Rectal smooth muscle tissue (tissue), 1 donor: Measurements from ENCODE around the gene SLC7A5.
"Not testable (repeated sequence)": the region's sequence is repeated elsewhere in the genome, so short reads cannot be mapped to it uniquely, and the experiment has no call there.

Source experiments
- H3K27ac ChIP-seq: one replicate; pipeline ENCODE4 v1.7.0; 2013; ENCODE audit warnings: low read depth, low read length, inconsistent platforms
- H3K27me3 ChIP-seq: one replicate; pipeline ENCODE4 v1.7.0; 2013; ENCODE audit warnings: low read length; ENCODE audit not compliant: control insufficient read depth, insufficient read depth
- H3K36me3 ChIP-seq: one replicate; pipeline ENCODE4 v1.7.0; 2013; ENCODE audit warnings: low read length; ENCODE audit not compliant: control insufficient read depth, insufficient read depth
- H3K4me1 ChIP-seq: one replicate; pipeline ENCODE4 v1.7.0; 2013; ENCODE audit warnings: low read length; ENCODE audit not compliant: control insufficient read depth, insufficient read depth
- H3K4me3 ChIP-seq: one replicate; pipeline ENCODE4 v1.7.0; 2013; ENCODE audit warnings: low read length
- H3K9ac ChIP-seq: one replicate; pipeline ENCODE4 v1.7.0; 2013; ENCODE audit warnings: low read length

Gene SLC7A5

DNA sequence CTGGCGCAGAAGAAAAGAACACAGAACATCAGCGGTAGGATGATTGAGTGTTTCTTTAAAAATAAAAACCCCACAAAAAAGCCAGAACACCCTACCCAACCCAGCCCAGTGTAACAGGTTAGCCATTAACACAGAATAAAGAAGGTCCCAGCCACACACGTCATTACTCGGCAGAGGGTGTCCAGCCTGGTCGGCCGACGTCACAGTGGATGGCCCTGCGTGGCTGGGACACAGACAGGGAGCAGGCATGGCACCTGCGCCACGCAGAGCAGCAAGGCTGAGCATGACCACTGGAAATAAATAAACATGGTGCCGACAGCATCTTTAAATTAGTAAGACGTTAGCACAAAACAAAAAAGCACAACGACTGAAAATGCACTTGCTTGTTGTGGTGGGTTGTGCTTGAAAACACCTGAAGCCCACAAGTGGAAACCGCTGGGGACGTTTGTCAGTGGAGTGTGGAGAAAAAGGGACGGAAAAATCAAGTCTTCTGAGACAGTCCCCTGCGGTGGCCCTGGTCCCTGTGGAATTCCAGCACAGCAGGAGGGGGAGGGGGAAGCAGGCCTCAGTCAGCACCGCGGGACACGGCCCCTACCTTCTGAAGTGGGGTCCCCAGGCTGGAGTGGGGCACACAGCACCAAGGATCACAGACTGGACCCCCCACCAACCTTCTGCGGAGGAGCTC lies 39.2 kb downstream of the SLC7A5 start:
- Histone ChIP-seq H3K36me3 (no peaks in the 10 kb centered on the region), H3K4me3 (no peak overlapping the region)

GRCh38 chr16:87829622-87829980 lies 39.7 kb downstream of the SLC7A5 start:
- Histone ChIP-seq H3K36me3 (no peaks in the 10 kb centered on the region), H3K27me3 (no peaks in the 10 kb centered on the region), H3K4me1 (no peaks in the 10 kb centered on the region), H3K9ac (no peak overlapping the region), H3K27ac (no peak overlapping the region), H3K4me3 (no peak overlapping the region)

More for the DNA sequence above, 39.2 kb downstream of the SLC7A5 start:
- Histone ChIP-seq H3K27ac (no peak overlapping the region), H3K27me3 (no peaks in the 10 kb centered on the region), H3K9ac (no peak overlapping the region), H3K4me1 (no peaks in the 10 kb centered on the region)

- Histone ChIP-seq H3K27me3 (no peaks in the 10 kb centered on the region), H3K4me3 (no peak overlapping the region), H3K9ac (no peak overlapping the region), H3K36me3 (no peaks in the 10 kb centered on the region), H3K4me1 (no peaks in the 10 kb centered on the region), H3K27ac (no peak overlapping the region)
Measured at GRCh38 chr16:87828907-87829621, 40.2 kb downstream of the SLC7A5 start.

- Histone ChIP-seq H3K4me1 (no peaks in the 10 kb centered on the region), H3K27me3 (no peaks in the 10 kb centered on the region), H3K4me3 (no peak overlapping the region), H3K9ac (no peak overlapping the region), H3K27ac (no peak overlapping the region), H3K36me3 (no peaks in the 10 kb centered on the region)
Measured at GRCh38 chr16:87828071-87828906, 41.0 kb downstream of the SLC7A5 start.

DNA sequence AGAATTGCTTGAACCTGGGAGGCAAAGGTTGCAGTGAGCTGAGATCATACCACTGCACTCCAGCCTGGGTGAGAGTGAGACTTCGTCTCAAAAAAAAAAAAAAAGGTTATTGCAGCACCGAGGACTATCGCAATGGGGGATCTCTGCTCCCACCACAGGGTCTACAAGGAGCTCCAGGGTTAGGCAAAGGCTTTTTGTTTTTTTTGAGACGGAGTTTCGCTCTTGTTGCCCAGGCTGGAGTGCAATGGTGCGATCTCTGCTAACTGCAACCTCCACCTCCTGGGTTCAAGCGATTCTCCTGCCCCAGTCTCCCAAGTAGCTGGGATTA lies 41.8 kb downstream of the SLC7A5 start:
- H3K4me3 ChIP-seq, H3K27me3 ChIP-seq, H3K9ac ChIP-seq, H3K36me3 ChIP-seq, H3K27ac ChIP-seq, H3K4me1 ChIP-seq: not testable (repeated sequence)

DNA sequence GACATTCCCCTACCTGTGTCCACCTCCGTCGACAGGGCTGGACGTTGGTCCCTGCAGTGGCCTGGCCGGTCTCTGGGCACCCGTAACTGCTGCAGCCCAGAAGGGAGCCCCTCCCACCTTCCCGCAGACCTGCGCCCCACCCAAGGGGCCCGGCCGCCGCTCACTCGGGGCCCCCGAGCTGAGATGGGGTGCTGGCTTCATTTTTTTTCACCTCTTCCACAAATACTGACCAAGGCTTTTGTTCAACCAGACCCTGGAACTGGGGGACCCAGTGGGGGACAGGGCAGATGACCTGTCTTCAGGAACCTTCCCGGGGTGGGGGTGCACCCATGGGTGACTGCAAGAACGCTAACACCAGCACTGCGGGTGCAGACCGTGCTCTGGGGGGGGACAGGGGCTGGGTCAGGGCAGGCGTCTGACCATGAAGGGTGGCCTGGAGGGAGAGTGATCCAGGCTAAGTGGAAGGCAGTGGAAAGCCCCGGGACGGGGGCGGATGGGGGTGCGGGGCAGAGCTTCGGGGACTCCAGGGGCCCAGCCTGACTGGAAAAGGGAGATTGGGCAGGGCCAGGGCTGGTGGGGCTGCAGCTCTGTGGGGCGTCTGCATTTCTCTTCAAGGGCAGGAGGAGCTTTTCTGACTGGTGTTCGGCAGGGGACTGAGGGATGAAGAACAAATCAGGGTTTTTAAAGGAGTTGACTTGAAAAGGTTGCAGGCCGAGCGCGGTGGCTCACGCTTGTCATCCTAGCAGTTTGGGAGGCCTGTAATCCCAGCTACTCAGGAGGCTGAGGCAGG lies 42.3 kb downstream of the SLC7A5 start:
- Histone ChIP-seq H3K4me1 (no peaks in the 10 kb centered on the region), H3K9ac (no peak overlapping the region), H3K27me3 (no peaks in the 10 kb centered on the region), H3K4me3 (no peak overlapping the region), H3K36me3 (no peaks in the 10 kb centered on the region), H3K27ac (no peak overlapping the region)

GRCh38 chr16:87826407-87826797 lies 42.9 kb downstream of the SLC7A5 start:
- not testable (repeated sequence) for H3K27me3 ChIP-seq, H3K9ac ChIP-seq, H3K4me1 ChIP-seq, H3K36me3 ChIP-seq, H3K4me3 ChIP-seq, H3K27ac ChIP-seq

GRCh38 chr16:87825842-87826120 lies 43.5 kb downstream of the SLC7A5 start:
- H3K27me3 ChIP-seq, H3K4me1 ChIP-seq, H3K4me3 ChIP-seq, H3K36me3 ChIP-seq, H3K27ac ChIP-seq, H3K9ac ChIP-seq: not testable (repeated sequence)

DNA sequence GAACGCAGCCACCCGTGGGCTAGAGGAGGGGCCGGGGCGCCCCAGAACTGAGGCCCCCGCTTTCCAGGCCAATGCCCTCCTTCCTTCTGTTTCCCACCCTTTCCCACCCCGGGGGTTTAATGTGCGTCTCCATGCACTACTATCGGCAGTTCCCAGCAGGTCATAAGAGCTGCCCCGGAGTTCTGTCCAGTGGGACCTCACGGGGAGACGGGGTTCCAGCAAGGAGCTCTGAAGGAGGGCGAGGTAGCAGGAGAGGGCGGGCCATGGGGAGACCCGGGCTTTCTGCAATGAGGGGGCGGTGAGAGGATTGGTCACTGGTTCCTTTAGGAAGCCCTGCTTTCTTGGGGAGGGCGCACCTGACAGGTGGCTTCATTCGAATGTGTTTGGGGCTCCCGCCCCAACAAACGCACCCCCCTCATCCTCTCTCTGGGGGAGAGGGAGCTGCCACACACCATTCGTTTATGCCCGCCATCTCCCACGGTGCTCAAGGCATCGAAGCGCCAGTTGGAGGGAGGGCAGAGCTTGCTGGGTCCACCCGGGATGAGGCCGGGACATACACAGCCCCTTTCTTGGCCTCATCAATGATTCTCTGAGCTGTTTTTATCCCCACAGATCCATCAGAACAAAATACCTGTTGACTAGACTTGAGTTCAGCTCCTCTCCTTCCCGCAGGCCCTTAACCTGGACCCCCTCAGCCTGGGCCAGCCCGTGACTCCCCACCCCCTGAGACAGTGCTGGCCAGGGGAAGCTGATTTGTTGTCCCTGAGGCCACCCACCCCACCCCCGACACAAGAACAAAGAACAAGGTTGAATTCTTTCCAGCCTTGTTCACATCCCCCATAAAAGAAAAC lies 44.1 kb downstream of the SLC7A5 start:
- no peak overlapping the region for H3K4me3 ChIP-seq
- H3K27me3 ChIP-seq, result no peaks in the 10 kb centered on the region
- no peak overlapping the region for H3K9ac ChIP-seq
- H3K4me1 ChIP-seq, result no peaks in the 10 kb centered on the region
- no peaks in the 10 kb centered on the region for H3K36me3 ChIP-seq
- no peak overlapping the region for H3K27ac ChIP-seq

DNA sequence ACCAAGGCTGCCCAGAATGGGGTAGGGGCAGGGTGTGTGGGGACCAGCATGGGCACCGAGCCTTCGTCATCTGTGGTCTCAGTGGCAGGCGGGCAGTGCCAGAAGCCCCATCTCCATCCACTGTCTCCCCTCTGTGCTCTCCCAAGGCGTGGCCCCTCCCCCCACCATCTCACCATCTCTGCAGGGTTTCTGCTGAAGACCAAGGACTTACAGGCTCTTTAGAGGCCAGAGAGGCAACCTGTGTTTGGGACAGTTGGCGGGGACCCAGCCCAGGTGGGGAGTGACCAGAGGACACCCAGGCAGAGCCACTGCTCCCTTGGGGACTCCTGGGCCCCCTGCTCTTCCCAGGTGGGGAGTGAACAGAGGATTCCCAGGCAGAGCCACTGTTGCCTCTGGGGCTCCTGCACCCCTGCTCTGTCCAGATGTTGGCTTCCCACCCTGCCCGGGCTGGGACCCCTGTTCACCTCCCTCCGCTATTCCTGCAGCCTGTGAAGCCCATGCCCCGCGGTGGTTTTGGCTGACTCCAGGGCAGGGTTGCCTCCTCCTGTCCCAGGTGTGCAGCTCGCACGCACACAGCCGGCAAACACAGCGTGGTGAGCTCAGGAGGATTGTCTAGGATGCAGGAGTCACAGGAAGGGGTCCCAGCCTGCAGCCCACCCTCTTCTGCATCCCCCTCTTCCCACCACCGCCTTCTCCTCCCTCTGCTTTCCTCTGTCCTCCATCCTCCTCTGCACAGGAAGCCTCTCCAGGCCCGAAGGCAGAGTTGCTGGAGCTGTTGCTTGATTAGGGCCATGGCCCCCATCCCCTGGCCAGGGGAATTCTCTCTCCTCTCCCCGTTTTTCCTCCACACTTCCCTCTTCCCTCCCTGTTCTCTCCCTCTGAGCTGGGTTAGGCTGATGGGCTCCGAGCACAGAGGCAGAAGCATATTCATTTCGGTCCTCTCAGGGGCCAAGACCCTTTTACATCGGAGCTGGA lies 45.0 kb downstream of the SLC7A5 start:
- Histone ChIP-seq H3K4me3 (no peak overlapping the region), H3K36me3 (no peaks in the 10 kb centered on the region), H3K27ac (no peak overlapping the region), H3K9ac (no peak overlapping the region), H3K4me1 (no peaks in the 10 kb centered on the region), H3K27me3 (no peaks in the 10 kb centered on the region)
